Activated naive CD8-positive, alpha-beta T cell (primary cell): ENCODE results near the gene CDH23.
A peak's percentile ranks its signal among the peaks of the same experiment; 100 is the strongest.
"Not testable (repeated sequence)": the region's sequence is repeated elsewhere in the genome, so short reads cannot be mapped to it uniquely, and the experiment has no call there.

Experiments used
- H3K27ac Mint-ChIP-seq: one replicate; pipeline ENCODE4 v1.8.0; 2021; ENCODE audit warnings: mixed read lengths
- H3K27me3 Mint-ChIP-seq: one replicate; pipeline ENCODE4 v1.8.0; 2021; ENCODE audit warnings: mixed read lengths
- H3K36me3 Mint-ChIP-seq: one replicate; pipeline ENCODE4 v1.8.0; 2021; ENCODE audit warnings: mixed read lengths
- H3K4me1 Mint-ChIP-seq: one replicate; pipeline ENCODE4 v1.8.0; 2021; ENCODE audit warnings: low read depth, mixed read lengths
- H3K4me3 Mint-ChIP-seq: one replicate; pipeline ENCODE4 v1.8.0; 2021; ENCODE audit warnings: mild to moderate bottlenecking, mixed read lengths
- H3K9me3 Mint-ChIP-seq: one replicate; pipeline ENCODE4 v1.8.0; 2021; ENCODE audit warnings: low read depth, mixed read lengths

The CDH23 gene

DNA sequence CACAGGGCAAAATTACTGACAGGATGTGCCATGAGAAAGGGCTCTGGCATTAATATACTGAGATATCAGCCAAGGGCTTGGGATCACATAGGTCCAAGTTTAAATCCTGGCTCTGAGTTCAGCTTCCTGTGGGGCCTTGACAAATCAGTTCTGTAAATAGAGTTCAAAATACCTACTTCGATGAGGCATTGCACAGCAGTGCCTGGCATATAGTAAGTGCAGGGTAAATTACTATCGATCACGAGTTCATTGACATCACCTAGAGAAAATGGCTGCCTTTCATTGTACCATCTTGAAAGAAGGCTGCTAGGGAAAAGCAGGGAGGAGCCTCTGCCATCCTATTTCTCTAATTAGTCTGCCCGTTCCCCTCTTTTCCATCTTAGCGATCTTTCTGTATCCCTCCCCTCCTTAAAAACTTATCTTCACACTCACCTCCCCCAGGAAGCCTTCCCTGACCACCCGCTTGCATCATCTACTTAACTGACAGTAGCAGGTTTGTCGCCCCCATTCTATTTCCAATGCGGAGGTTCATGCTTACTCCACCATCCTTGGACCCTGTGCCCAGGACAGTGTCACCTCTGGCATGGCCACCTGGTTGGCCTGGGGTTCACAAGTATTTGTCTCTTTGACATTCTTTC, 198.3 kb downstream of the CDH23 start:
- Mint-ChIP-seq H3K36me3 (no peaks in the 10 kb centered on the region), H3K27ac (no peak overlapping the region), H3K9me3 (no peaks in the 10 kb centered on the region), H3K4me1 (no peaks in the 10 kb centered on the region), H3K4me3 (no peak overlapping the region), H3K27me3 (no peaks in the 10 kb centered on the region)

DNA sequence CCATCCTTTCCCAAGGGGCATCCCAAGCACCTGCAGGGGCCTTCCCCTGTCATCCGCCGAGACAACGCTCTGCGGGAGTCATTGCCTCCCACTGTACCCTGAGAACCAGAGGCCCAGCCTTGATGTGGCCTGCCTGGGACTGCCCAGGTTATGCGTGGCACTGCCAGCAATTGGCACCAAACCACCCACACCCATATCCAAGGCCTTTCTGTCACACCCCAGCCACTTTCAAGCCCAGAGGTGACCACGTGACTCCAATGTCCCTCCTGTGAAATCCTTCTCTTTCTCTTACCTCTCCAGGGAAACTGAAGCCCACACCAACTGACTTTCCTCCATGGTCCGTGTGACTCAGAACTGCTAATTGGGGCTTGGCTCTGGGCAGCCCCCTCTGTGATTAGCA, 198.9 kb downstream of the CDH23 start:
- Mint-ChIP-seq H3K9me3 (no peaks in the 10 kb centered on the region), H3K36me3 (no peaks in the 10 kb centered on the region), H3K4me3 (no peak overlapping the region), H3K4me1 (peaks cover 1% of the 10 kb centered on the region), H3K27me3 (no peaks in the 10 kb centered on the region), H3K27ac (no peak overlapping the region)

DNA sequence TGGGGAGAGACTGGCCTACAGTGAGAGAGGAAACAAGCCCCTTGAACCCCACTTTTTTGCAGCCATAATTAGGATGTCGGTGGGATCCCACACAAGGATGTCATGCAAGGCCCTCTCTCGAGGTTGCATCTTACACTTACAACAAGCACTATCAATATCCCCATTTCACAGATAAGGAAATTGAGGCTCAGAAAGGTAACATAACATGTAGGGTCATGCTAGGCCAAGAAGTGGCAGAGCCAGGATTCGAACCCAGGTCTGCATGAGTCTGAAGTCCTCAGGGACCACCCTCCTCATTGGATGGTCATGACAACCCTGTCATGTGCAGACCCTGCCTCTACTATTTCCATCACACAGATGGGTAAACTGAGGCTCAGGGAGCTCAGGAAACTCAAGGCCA, 199.4 kb downstream of the CDH23 start:
- Mint-ChIP-seq H3K27me3 (no peaks in the 10 kb centered on the region), H3K4me1 (peaks cover 6% of the 10 kb centered on the region), H3K4me3 (no peak overlapping the region), H3K9me3 (no peaks in the 10 kb centered on the region), H3K36me3 (no peaks in the 10 kb centered on the region), H3K27ac (no peak overlapping the region)

DNA sequence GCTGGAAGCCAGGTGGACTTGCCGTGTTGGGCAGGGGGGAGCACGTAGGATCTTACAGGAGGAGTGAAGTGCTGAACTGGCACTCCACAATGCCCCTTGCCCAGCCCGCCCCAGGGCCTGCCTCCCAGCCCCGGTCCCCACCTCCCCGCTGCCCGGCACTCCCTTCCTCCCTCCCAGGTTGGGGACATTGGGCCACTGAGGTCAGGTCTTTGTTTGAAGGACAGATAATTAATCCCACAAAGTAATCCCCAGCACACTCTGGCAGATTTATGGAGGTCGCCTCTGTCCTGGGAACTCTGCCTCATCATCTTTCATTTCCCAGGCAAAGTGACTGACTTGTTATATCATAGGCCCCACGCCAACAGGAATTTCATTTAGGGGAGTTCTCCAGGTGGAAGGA, 200.0 kb downstream of the CDH23 start:
- Mint-ChIP-seq H3K9me3 (no peaks in the 10 kb centered on the region), H3K36me3 (no peaks in the 10 kb centered on the region), H3K27me3 (no peaks in the 10 kb centered on the region), H3K4me3 (no peak overlapping the region), H3K27ac (no peak overlapping the region), H3K4me1 (peaks cover 11% of the 10 kb centered on the region)

DNA sequence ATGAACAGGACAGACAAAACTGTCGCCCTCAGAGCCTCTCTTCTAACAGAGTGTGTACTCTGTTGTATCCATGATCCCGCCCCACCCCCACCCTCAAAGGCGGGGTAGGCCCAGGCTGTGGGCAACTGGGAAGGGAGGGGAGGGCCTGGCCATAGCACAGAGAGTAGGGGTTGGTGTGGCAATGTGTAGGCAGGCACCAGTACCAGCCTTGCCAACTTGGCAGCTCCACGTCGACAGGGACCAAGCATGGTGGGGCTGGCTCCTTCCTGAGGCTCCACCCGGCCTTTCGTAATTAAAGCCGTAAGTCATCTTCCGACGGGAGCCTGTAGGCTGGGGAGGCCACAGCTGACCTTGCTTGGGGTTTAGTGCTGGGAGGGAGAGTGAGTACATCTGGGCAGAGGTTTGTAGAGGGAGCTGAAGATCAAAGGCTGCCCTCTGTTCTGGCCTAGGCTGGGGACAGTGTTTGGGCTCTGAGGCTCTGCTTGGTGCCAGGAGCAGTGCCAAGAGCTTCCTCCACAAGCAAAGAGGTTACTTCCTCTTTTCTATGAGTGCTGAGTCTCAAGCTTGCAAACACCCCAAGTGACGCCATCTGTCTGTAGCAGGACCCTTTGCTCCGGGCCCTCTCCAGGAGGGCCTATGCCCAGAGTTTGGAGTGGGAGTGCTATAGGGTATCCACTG, 201.2 kb downstream of the CDH23 start:
- H3K27me3 Mint-ChIP-seq: no peaks in the 10 kb centered on the region
- no peaks in the 10 kb centered on the region for H3K9me3 Mint-ChIP-seq
- H3K27ac Mint-ChIP-seq: no peak overlapping the region
- no peak overlapping the region for H3K4me3 Mint-ChIP-seq
- peaks cover 12% of the 10 kb centered on the region for H3K4me1 Mint-ChIP-seq
- no peaks in the 10 kb centered on the region for H3K36me3 Mint-ChIP-seq

DNA sequence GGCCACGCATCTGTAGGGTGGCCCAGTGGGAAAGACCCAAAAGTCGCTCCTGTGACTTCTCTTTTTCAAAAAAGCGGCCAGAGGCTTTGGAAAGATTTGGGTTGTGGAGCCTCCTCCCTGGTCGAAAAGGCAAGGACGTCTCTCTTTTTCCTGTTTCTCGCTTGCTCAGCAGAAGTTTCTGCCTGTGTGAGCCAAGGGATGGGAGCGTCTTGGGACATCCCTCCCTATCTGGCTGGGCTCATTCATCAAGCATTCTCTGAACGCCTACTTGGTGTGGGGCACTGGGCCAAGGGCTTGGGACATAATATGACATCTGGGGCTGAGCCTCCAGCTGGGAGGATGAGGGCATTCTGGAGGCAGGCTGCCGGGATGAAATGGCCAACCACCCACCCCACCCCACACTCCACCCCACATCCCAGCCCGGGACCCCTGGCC, 201.9 kb downstream of the CDH23 start:
- no peaks in the 10 kb centered on the region for H3K36me3 Mint-ChIP-seq
- H3K27ac Mint-ChIP-seq: no peak overlapping the region
- H3K9me3 Mint-ChIP-seq: no peaks in the 10 kb centered on the region
- no peaks in the 10 kb centered on the region for H3K27me3 Mint-ChIP-seq
- no peak overlapping the region for H3K4me3 Mint-ChIP-seq
- peaks cover 12% of the 10 kb centered on the region for H3K4me1 Mint-ChIP-seq

DNA sequence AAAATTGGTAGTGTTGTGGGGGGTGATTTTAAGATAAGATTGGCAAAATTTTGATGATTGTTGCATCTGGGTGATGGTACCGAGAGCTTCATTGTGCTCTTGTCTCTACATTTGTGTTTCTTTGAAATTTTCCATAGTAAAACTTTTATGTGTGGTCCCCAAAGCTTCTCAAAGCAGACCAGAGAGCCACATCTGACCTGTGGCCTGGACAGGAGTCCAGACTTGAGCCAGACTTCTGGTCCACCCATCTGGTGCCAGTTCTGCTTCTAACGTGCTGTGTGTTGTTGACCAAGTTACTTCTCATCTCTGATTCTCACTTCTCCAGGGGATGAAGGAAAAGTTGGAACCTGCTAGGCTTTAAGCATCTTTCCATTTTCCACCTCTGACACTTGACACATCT, 202.8 kb downstream of the CDH23 start:
- H3K9me3 Mint-ChIP-seq: no peaks in the 10 kb centered on the region

DNA sequence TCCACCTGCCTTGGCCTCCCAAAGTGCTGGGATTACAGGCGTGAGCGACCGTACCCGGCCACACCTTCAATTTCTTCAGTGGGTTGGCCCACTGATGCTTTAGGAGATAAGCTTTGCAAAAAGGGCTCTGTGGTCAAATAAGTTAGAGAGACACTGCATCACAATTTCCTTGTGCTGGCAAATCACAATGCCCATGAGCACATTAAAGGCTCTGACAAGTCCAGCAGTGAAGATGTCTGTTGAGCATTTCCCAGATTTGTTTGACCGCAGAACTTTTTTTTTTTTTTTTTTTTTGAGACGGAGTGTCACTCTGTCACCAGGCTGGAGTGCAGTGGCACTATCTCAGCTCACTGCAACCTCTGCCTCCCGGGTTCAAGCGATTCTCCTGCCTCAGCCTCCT, 203.5 kb downstream of the CDH23 start:
- peaks cover 12% of the 10 kb centered on the region for H3K4me1 Mint-ChIP-seq
- not testable (repeated sequence) for H3K27me3 Mint-ChIP-seq, H3K36me3 Mint-ChIP-seq, H3K27ac Mint-ChIP-seq, H3K4me3 Mint-ChIP-seq, H3K9me3 Mint-ChIP-seq

More for the DNA sequence above, 202.8 kb downstream of the CDH23 start:
- H3K27me3 Mint-ChIP-seq: no peaks in the 10 kb centered on the region
- no peaks in the 10 kb centered on the region for H3K36me3 Mint-ChIP-seq
- H3K4me1 Mint-ChIP-seq: peaks cover 12% of the 10 kb centered on the region
- no peak overlapping the region for H3K4me3 Mint-ChIP-seq
- no peak overlapping the region for H3K27ac Mint-ChIP-seq

DNA sequence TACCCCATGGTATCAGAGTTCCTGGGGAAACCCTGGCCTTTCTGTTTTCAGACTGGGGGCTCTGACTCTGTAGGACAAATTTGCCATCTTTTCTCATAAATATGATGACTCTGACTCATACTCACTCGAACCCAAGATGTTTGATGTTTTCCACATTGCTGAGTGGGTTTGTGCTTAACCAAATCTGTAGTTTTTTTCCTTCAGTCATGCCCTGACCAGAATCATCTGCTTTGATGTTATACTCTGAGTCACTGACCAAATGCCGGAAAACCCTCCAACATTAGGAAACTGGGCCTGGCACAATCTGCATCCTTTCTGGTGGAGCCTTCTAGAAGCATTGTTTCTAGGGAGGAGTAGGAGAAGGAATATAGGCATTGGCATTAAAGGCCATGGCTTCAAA, 204.1 kb downstream of the CDH23 start:
- Mint-ChIP-seq H3K4me1 (peaks cover 12% of the 10 kb centered on the region), H3K4me3 (no peak overlapping the region), H3K9me3 (no peaks in the 10 kb centered on the region), H3K27me3 (no peaks in the 10 kb centered on the region), H3K27ac (peak overlapping the region; percentile 50), H3K36me3 (no peaks in the 10 kb centered on the region)

DNA sequence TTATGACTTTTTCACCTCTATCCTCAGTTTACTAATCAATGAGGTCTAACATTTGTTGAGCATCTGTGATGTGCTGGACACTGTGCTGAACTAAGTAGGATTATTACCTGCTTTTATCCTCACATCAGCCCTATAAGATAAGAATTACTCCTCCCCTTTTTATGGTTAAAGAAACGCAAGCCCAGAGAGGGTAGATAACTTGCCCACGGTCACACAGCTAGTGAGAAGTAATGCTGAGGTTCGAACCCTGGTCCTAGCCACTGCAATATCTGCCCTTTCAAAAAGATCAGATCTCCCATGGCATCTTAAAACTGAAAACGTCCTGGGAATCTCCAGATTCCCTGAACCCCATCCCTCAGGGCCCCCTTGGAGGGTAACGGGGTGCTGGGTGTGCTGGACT, 204.6 kb downstream of the CDH23 start:
- Mint-ChIP-seq H3K4me3 (no peak overlapping the region), H3K4me1 (peaks cover 12% of the 10 kb centered on the region), H3K36me3 (no peaks in the 10 kb centered on the region), H3K27me3 (no peaks in the 10 kb centered on the region), H3K9me3 (no peaks in the 10 kb centered on the region), H3K27ac (no peak overlapping the region)

DNA sequence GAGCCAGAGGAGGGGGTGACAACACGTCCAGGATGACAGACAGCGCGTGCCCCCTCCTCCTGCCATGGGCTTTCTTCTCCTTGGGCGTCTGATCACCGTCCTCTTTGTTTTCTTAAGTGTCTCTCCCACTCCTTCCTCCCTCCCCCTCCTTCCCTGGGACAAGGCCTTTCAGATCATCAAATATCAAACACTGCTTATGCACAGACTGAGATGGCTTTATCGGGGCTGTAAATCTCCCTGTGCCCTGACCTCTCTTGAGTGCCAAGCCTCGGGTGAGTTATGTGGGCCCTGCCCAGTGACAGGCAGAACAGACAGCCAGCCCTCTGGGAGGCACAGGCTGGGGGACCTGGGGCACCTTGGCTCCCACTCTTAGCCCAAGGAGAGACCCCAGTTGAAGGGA, 206.4 kb downstream of the CDH23 start:
- no peaks in the 10 kb centered on the region for H3K9me3 Mint-ChIP-seq
- H3K4me3 Mint-ChIP-seq: no peak overlapping the region
- H3K4me1 Mint-ChIP-seq: peaks cover 12% of the 10 kb centered on the region
- H3K36me3 Mint-ChIP-seq: no peaks in the 10 kb centered on the region
- H3K27ac Mint-ChIP-seq: no peak overlapping the region
- no peaks in the 10 kb centered on the region for H3K27me3 Mint-ChIP-seq

DNA sequence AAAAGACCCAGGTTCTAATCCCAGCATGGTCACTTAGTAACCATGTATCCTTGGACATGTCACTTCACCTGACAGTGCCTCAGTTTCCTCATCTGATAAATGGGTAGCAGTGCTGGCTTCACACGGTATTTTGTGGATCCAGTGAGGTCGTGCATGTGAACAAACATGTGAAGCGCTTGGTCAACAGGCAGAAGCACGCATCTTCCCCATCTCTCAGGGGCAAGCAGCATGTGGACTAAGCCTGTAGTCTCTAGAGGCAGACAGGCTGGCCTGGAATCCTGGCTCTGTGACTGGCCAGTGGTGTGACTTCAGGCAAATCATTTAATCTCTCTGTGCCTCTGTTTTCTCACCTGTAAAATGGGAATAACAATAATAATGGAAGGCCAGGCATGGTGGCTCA, 207.0 kb downstream of the CDH23 start:
- no peaks in the 10 kb centered on the region for H3K27me3 Mint-ChIP-seq
- no peak overlapping the region for H3K4me3 Mint-ChIP-seq
- no peaks in the 10 kb centered on the region for H3K36me3 Mint-ChIP-seq
- H3K27ac Mint-ChIP-seq: no peak overlapping the region
- no peaks in the 10 kb centered on the region for H3K9me3 Mint-ChIP-seq
- peaks cover 12% of the 10 kb centered on the region for H3K4me1 Mint-ChIP-seq

DNA sequence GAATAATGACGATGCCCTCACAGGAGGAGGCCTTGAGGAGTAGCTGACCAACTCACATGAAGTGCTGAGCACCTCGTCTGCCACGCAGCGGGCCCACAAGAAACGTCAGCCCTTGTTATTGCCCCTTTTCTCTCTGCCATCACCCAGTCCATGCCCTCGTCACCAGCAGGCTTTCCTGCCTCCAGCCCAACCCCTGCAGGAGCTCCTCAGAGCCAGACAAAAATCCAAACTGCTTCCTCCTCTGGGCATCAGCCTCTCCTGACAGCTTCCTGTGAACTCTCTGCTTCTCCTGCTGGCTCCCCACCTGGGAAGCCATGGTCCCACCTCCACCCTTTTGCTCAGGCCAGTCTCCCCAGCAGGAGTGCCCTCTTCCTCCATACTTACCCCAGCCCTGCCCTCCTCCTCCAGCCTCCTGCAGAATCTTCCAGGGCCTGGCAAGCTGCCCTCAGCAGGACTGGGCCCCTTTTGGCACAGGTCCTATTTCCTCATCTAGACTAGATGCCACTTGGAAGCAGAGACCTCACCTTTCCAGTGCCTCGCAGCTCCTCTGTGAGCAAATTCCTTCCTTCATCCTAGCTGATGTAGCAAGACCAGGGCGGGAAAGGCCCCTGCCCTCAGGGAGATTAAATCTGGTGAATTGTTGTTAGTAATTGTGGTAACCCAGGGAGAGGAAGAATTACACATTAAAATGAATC, 207.8 kb downstream of the CDH23 start:
- Mint-ChIP-seq H3K36me3 (no peaks in the 10 kb centered on the region), H3K4me3 (no peak overlapping the region), H3K27me3 (no peaks in the 10 kb centered on the region), H3K27ac (peak overlapping the region; percentile 0), H3K4me1 (peaks cover 14% of the 10 kb centered on the region), H3K9me3 (no peaks in the 10 kb centered on the region)

DNA sequence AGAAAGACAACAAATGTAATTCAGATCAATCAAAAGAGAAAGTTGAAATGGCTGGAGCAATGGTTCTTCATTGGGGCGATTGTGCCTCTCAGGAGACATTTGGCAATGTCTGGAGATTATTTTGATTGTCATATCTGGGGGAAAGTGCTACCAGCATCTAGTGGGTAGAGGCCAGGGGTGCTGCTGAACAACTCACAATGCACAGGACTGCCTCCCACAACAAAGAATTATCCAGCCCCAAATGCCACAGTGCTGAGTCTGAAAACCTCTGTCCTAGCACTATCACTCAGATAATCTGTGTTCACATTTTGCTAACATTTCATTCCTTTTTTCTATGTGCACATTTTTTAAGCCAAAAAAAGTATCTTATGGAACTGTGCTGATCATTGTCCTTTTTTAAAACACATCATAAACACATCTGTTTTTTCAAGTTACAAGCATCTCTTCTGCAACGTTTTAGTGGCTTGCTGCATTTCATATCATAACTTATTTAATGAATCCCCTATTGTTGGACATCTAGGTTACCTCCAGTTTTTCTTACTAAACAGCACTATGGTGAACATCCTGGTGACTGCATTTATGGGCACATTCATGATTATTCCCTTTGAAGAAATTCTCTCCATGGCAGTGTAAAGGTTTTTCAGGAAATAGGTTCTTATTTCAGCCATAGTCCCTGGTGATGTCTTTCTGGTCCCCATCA, 208.7 kb downstream of the CDH23 start:
- H3K27ac Mint-ChIP-seq: no peak overlapping the region
- H3K4me1 Mint-ChIP-seq: peaks cover 14% of the 10 kb centered on the region
- no peaks in the 10 kb centered on the region for H3K36me3 Mint-ChIP-seq
- H3K9me3 Mint-ChIP-seq: no peaks in the 10 kb centered on the region
- H3K27me3 Mint-ChIP-seq: no peaks in the 10 kb centered on the region
- no peak overlapping the region for H3K4me3 Mint-ChIP-seq
